Activated B cell treated with CpG ODN at 0.5 μM for 24 hours (primary cell): Measurements from ENCODE around the gene BMP10. TPM values are rescaled to one million over a fixed set of nuclear protein-coding genes. Genes with fewer than 3 reads are reported as not detected.

Experiments used
- ATAC-seq: fragments of 200-7000 bp; cut with Tn5 transposase; one replicate; pipeline ENCODE4 v1.10.0; 2021; ENCODE audit warnings: low read depth, mild to moderate bottlenecking, moderate library complexity
- CTCF ChIA-PET: fragments of 350-600 bp; sonication (Branson Sonifier 250); formaldehyde crosslinking; loops from one replicate; lab custom pipeline; 2021; ENCODE audit warnings: antibody characterized with exemption; lab: Charles Lee
- POLR2A ChIA-PET: fragments of 350-600 bp; sonication (Branson Sonifier 250); formaldehyde crosslinking; loops from one replicate; lab custom pipeline; 2021; ENCODE audit warnings: antibody characterized with exemption; lab: Charles Lee
- DNase-seq: peaks from one replicate; pipeline ENCODE4 v3.0.0; 2022
- H3K27ac Mint-ChIP-seq: one replicate; pipeline ENCODE4 v1.8.0; 2020; ENCODE audit warnings: mixed read lengths
- H3K27me3 Mint-ChIP-seq: one replicate; pipeline ENCODE4 v1.8.0; 2021; ENCODE audit warnings: mixed read lengths
- H3K36me3 Mint-ChIP-seq: one replicate; pipeline ENCODE4 v1.8.0; 2021; ENCODE audit warnings: low read depth, mixed read lengths
- H3K4me1 Mint-ChIP-seq: one replicate; pipeline ENCODE4 v1.8.0; 2021; ENCODE audit warnings: mixed read lengths
- H3K4me3 Mint-ChIP-seq: one replicate; pipeline ENCODE4 v1.8.0; 2020; ENCODE audit warnings: mild to moderate bottlenecking, mixed read lengths
- H3K9me3 Mint-ChIP-seq: one replicate; pipeline ENCODE4 v1.8.0; 2020; ENCODE audit warnings: mixed read lengths
- CTCF ChIP-seq: fragments of 200-600 bp; IDR thresholded peaks from one replicate; pipeline ENCODE4 v1.8.0; 2022; ENCODE audit warnings: antibody characterized with exemption, mild to moderate bottlenecking
- intact Hi-C: fragments of 100-400 bp; cut with micrococcal nuclease; formaldehyde crosslinking; loops from one replicate; pipeline ENCODE4 v1.15.1; 2024
- total RNA-seq: library from RNA; stranded (reverse); gene quantifications from 2 replicates; pipeline ENCODE4 v1.2.3, GENCODE V29; 2022

The BMP10 gene
- total RNA-seq, 1 donor from 2014 or later: not detected

GRCh38 chr2:68838641-68839040 lies 32.6 kb downstream of the BMP10 start:
- Mint-ChIP-seq H3K36me3 (no peaks in the 10 kb centered on the region), H3K27me3 (no peaks in the 10 kb centered on the region), H3K4me1 (peaks cover 44% of the 10 kb centered on the region), H3K9me3 (no peaks in the 10 kb centered on the region), H3K4me3 (no peak overlapping the region), H3K27ac (no peak overlapping the region)
- ChIA-PET CTCF (interaction anchor here (0.6 to 4.3 kb wide), 16 partner anchors 9 to 375 kb away, joined by 3 to 21 read pairs (median 4); no protein-coding TSS in a partner anchor), POLR2A (interaction anchor here (0.6 to 1.6 kb wide), 4 partner anchors 15 to 69 kb away, joined by 3 to 10 read pairs (median 4); no protein-coding TSS in a partner anchor)
- no peak for TF ChIP-seq CTCF
- DNase-seq: no peak
- intact Hi-C loops: loop anchor here (1.0 to 10.0 kb wide), 2 partner anchors 87 to 454 kb away; no protein-coding TSS in a partner anchor
- ATAC-seq: no peak

GRCh38 chr2:68837861-68838341 lies 33.3 kb downstream of the BMP10 start:
- TF ChIP-seq CTCF: no peak
- ChIA-PET CTCF (interaction anchor here (0.6 to 4.3 kb wide), 10 partner anchors 8 to 350 kb away, joined by 3 to 21 read pairs (median 6); no protein-coding TSS in a partner anchor), POLR2A (interaction anchor here (0.6 to 1.6 kb wide), 3 partner anchors 15 to 70 kb away, joined by 3 to 10 read pairs (median 4); no protein-coding TSS in a partner anchor)
- Mint-ChIP-seq H3K4me3 (no peak overlapping the region), H3K9me3 (no peaks in the 10 kb centered on the region), H3K27me3 (no peaks in the 10 kb centered on the region), H3K27ac (peak overlapping the region; percentile 46), H3K36me3 (no peaks in the 10 kb centered on the region), H3K4me1 (peaks cover 52% of the 10 kb centered on the region)
- intact Hi-C loops: loop anchor here (1.0 to 10.0 kb wide), 4 partner anchors 70 to 453 kb away; no protein-coding TSS in a partner anchor
- ATAC-seq (no peak), DNase-seq (no peak)

GRCh38 chr2:68837164-68837860 lies 33.9 kb downstream of the BMP10 start:
- peaks cover 57% of the 10 kb centered on the region for H3K4me1 Mint-ChIP-seq
- peak overlapping the region; percentile 74 for H3K27ac Mint-ChIP-seq
- H3K9me3 Mint-ChIP-seq: no peaks in the 10 kb centered on the region
- ATAC-seq (peak; percentile 33), DNase-seq (peak; percentile 53)
- ChIA-PET POLR2A (interaction anchor here (1.0 to 8.9 kb wide), 7 partner anchors 27 to 86 kb away, joined by 3 to 156 read pairs (median 27); no protein-coding TSS in a partner anchor), CTCF (interaction anchor here (0.8 to 2.7 kb wide), 15 partner anchors 8 to 373 kb away, joined by 3 to 29 read pairs (median 5); no protein-coding TSS in a partner anchor)
- TF ChIP-seq CTCF: no peak
- H3K4me3 Mint-ChIP-seq: no peak overlapping the region
- intact Hi-C loops: loop anchor here (1.0 to 10.0 kb wide), 4 partner anchors 71 to 453 kb away; no protein-coding TSS in a partner anchor
- no peaks in the 10 kb centered on the region for H3K36me3 Mint-ChIP-seq
- H3K27me3 Mint-ChIP-seq: no peaks in the 10 kb centered on the region

GRCh38 chr2:68835621-68836020 lies 35.6 kb downstream of the BMP10 start:
- H3K27me3 Mint-ChIP-seq: no peaks in the 10 kb centered on the region
- CTCF ChIA-PET: interaction anchor here (1.0 to 2.7 kb wide), 17 partner anchors 12 to 372 kb away, joined by 3 to 29 read pairs (median 5); no protein-coding TSS in a partner anchor
- TF ChIP-seq CTCF: no peak
- DNase-seq (no peak), ATAC-seq (peak; percentile 45)
- POLR2A ChIA-PET: interaction anchor here (0.6 to 8.9 kb wide), 28 partner anchors 10 to 370 kb away, joined by 3 to 156 read pairs (median 6); partner anchors contain the start of genes APLF and FBXO48
- H3K9me3 Mint-ChIP-seq: no peaks in the 10 kb centered on the region
- peak overlapping the region; percentile 89 for H3K27ac Mint-ChIP-seq
- H3K4me3 Mint-ChIP-seq: no peak overlapping the region
- H3K4me1 Mint-ChIP-seq: peaks cover 74% of the 10 kb centered on the region
- intact Hi-C loops: loop anchor here (10.0 kb wide), 1 partner anchor 451 kb away; no protein-coding TSS in a partner anchor
- H3K36me3 Mint-ChIP-seq: no peaks in the 10 kb centered on the region
